Neutrophil (primary cell): ENCODE measurements around the gene XXYLT1.

Experiments used
- H3K27ac ChIP-seq: fragments of 200-600 bp; sonication (generic); 2 replicates; pipeline ENCODE4 v1.5.1; 2016; ENCODE audit warnings: mild to moderate bottlenecking, moderate library complexity
- H3K27me3 ChIP-seq: fragments of 200-600 bp; sonication (generic); 2 replicates; pipeline ENCODE4 v1.6.0; 2016; ENCODE audit warnings: mild to moderate bottlenecking
- H3K36me3 ChIP-seq: fragments of 200-600 bp; sonication (generic); 2 replicates; pipeline ENCODE4 v1.5.1; 2017
- H3K4me1 ChIP-seq, 2 experiments: fragments of 200-600 bp in 1 of 2; sonication (generic) in 1 of 2; 1 replicate in 1 of 2; 2 replicates in 1 of 2; pipeline versions ENCODE4 v1.5.1 to v1.6.1; 2013 to 2016; ENCODE audit warnings: low read depth in 1 of 2, low read length in 1 of 2, mild to moderate bottlenecking in 1 of 2, moderate library complexity in 1 of 2; ENCODE audit not compliant: control insufficient read depth in 1 of 2, insufficient read depth in 1 of 2
- H3K4me3 ChIP-seq, 2 experiments: fragments of 200-600 bp in 1 of 2; sonication (generic) in 1 of 2; 1 replicate in 1 of 2; 2 replicates in 1 of 2; pipeline ENCODE4 v1.5.1; 2013 to 2016; ENCODE audit warnings: low read depth in 1 of 2, low read length in 1 of 2, mild to moderate bottlenecking in 1 of 2, moderate library complexity in 1 of 2
- H3K9me3 ChIP-seq: fragments of 200-600 bp; sonication (generic); 2 replicates; pipeline ENCODE4 v1.5.1; 2016
- TF ChIP-seq, protein P1 (sequence below): fragments of 200-600 bp; sonication (generic); IDR thresholded peaks from 2 replicates; pipeline ENCODE4 v1.5.1; 2016; ENCODE audit warnings: antibody characterized with exemption

Gene XXYLT1

GRCh38 chr3:195183071-195183776 is 87.7 kb downstream of the XXYLT1 start:
- Histone ChIP-seq H3K4me1 (peaks cover 53 to 54% of the 10 kb centered on the region in 2 experiments), H3K9me3 (no peaks in the 10 kb centered on the region), H3K27me3 (no peaks in the 10 kb centered on the region), H3K27ac (no peak overlapping the region), H3K4me3 (no peak overlapping the region), H3K36me3 (no peaks in the 10 kb centered on the region)
- TF ChIP-seq, protein P1, sequence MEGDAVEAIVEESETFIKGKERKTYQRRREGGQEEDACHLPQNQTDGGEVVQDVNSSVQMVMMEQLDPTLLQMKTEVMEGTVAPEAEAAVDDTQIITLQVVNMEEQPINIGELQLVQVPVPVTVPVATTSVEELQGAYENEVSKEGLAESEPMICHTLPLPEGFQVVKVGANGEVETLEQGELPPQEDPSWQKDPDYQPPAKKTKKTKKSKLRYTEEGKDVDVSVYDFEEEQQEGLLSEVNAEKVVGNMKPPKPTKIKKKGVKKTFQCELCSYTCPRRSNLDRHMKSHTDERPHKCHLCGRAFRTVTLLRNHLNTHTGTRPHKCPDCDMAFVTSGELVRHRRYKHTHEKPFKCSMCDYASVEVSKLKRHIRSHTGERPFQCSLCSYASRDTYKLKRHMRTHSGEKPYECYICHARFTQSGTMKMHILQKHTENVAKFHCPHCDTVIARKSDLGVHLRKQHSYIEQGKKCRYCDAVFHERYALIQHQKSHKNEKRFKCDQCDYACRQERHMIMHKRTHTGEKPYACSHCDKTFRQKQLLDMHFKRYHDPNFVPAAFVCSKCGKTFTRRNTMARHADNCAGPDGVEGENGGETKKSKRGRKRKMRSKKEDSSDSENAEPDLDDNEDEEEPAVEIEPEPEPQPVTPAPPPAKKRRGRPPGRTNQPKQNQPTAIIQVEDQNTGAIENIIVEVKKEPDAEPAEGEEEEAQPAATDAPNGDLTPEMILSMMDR: no peak

- Histone ChIP-seq H3K4me1 (peaks cover 54 to 57% of the 10 kb centered on the region in 2 experiments), H3K27ac (no peak overlapping the region)
These were observed 88.5 kb downstream of the XXYLT1 start for GRCh38 chr3:195182470-195182795.

GRCh38 chr3:195181741-195182469 is 89.1 kb downstream of the XXYLT1 start:
- no peaks in the 10 kb centered on the region for H3K36me3 ChIP-seq
- TF ChIP-seq, protein P1: no peak
- peaks cover 54 to 57% of the 10 kb centered on the region in 2 experiments for H3K4me1 ChIP-seq
- H3K27ac ChIP-seq: no peak overlapping the region
- H3K9me3 ChIP-seq: no peaks in the 10 kb centered on the region
- H3K27me3 ChIP-seq: no peaks in the 10 kb centered on the region
- no peak overlapping the region for H3K4me3 ChIP-seq

More at GRCh38 chr3:195182470-195182795, 88.5 kb downstream of the XXYLT1 start:
- no peak overlapping the region for H3K4me3 ChIP-seq
- H3K9me3 ChIP-seq: no peaks in the 10 kb centered on the region
- H3K36me3 ChIP-seq: no peaks in the 10 kb centered on the region
- TF ChIP-seq, protein P1: no peak
- no peaks in the 10 kb centered on the region for H3K27me3 ChIP-seq

- H3K27me3 ChIP-seq: no peaks in the 10 kb centered on the region
- no peaks in the 10 kb centered on the region for H3K9me3 ChIP-seq
- H3K4me3 ChIP-seq: no peak overlapping the region
- H3K36me3 ChIP-seq: no peaks in the 10 kb centered on the region
- H3K27ac ChIP-seq: peak overlapping the region; percentile 58
- peaks cover 48 to 52% of the 10 kb centered on the region in 2 experiments for H3K4me1 ChIP-seq
- TF ChIP-seq, protein P1: no peak
These were observed 89.9 kb downstream of the XXYLT1 start for GRCh38 chr3:195181113-195181498.

DNA sequence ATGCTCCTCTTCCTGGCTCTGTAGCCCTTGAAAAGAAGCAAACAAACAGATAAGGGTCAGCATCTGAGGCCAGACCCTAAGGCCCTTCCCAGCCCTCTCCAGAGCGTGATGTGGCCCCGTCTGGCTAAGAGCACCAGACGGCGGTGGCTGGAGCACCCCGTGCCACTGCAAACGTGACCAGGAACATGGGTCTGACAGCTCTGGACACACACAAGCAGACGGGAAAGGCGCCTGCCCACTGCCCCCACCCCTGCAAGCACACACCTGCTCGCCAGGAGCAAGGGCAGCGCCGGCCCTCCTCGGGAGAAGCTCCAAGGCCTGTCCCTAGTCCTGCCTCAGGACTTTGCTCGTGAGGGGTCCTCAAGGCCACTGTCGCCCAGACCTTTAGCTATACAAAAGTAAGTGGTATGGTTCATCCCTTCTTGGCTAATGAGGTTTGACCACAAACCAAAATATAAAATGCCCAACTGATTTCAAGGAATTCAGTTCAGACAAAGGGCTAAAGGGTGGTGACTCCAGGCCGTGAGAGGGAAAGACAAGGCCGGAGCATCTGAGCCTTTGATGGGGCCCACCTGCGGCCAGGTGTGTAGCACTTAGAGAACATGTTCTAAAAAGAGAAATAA is 90.4 kb downstream of the XXYLT1 start:
- H3K27ac ChIP-seq: peak overlapping the region; percentile 58
- TF ChIP-seq, protein P1: no peak
- no peaks in the 10 kb centered on the region for H3K9me3 ChIP-seq
- H3K36me3 ChIP-seq: no peaks in the 10 kb centered on the region
- H3K4me1 ChIP-seq: peaks cover 43 to 47% of the 10 kb centered on the region in 2 experiments
- H3K27me3 ChIP-seq: no peaks in the 10 kb centered on the region
- H3K4me3 ChIP-seq: no peak overlapping the region
